HEK293 (cell line): ENCODE data around the gene SPC24.

ENCODE experiments used
- CTCF ChIA-PET: fragments of 350-600 bp; formaldehyde crosslinking; extraction: SDS; loops from one replicate; lab custom pipeline; 2021; ENCODE audit warnings: antibody characterized with exemption; lab: Yijun Ruan, JAX
- POLR2A ChIA-PET: fragments of 300-600 bp; formaldehyde crosslinking; extraction: SDS; loops from one replicate; lab custom pipeline; 2020; ENCODE audit warnings: antibody characterized with exemption, inconsistent platforms; lab: Yijun Ruan, JAX
- H3K27ac ChIP-seq: fragments of 200-500 bp; sonication (Bioruptor generic); 2 replicates; pipeline ENCODE4 v1.5.1; 2014; ENCODE audit warnings: low read depth, low read length, control low read depth, inconsistent platforms; ENCODE audit errors: extremely low read depth
- H3K36me3 ChIP-seq, 2 experiments: fragments of 200-500 bp in 1 of 2; sonication (Bioruptor generic) in 1 of 2; 1 replicate in 1 of 2; 2 replicates in 1 of 2; pipeline ENCODE4 v1.5.1; 2014 to 2017; ENCODE audit warnings: inconsistent platforms in 2 of 2, low read length in 2 of 2; ENCODE audit not compliant: control insufficient read depth in 2 of 2, insufficient read depth in 1 of 2
- H3K4me1 ChIP-seq: fragments of 200-500 bp; sonication (Bioruptor generic); 2 replicates; pipeline ENCODE4 v1.5.1; 2014; ENCODE audit warnings: mild to moderate bottlenecking, low read length, inconsistent platforms; ENCODE audit not compliant: control insufficient read depth, insufficient read depth
- H3K4me3 ChIP-seq: 2 replicates; pipeline ENCODE4 v1.5.1; 2011; ENCODE audit warnings: low read depth, mild to moderate bottlenecking, control low read depth, low read length, moderate library complexity
- H3K9me3 ChIP-seq: fragments of 200-500 bp; sonication (Bioruptor generic); 2 replicates; pipeline ENCODE4 v1.5.1; 2014; ENCODE audit warnings: low read depth, low read length, inconsistent platforms; ENCODE audit not compliant: control insufficient read depth, insufficient read depth
- ELK4 ChIP-seq: IDR thresholded peaks from 2 replicates; pipeline ENCODE4 v1.6.1; 2011; ENCODE audit warnings: mild to moderate bottlenecking, low read depth, low read length, borderline replicate concordance
- KLF16 ChIP-seq: fragments of 450-650 bp; formaldehyde crosslinking; IDR thresholded peaks from 2 replicates; pipeline ENCODE4 v1.5.1; 2017; ENCODE audit warnings: missing biosample characterization, missing genetic modification characterization
- SALL2 ChIP-seq: fragments of 450-650 bp; formaldehyde crosslinking; IDR thresholded peaks from 2 replicates; pipeline ENCODE4 v1.5.0; 2017; ENCODE audit warnings: missing biosample characterization, mild to moderate bottlenecking, missing genetic modification characterization, borderline replicate concordance
- SETDB1 ChIP-seq: IDR thresholded peaks from one replicate; pipeline ENCODE4 v1.6.1; 2017; ENCODE audit warnings: mild to moderate bottlenecking, low read length, moderate library complexity, mixed read lengths; ENCODE audit not compliant: insufficient read length
- SP2 ChIP-seq: fragments of 450-650 bp; formaldehyde crosslinking; IDR thresholded peaks from 2 replicates; pipeline ENCODE4 v1.5.1; 2016; ENCODE audit warnings: missing biosample characterization, missing genetic modification characterization
- SP7 ChIP-seq: fragments of 450-650 bp; formaldehyde crosslinking; IDR thresholded peaks from 2 replicates; pipeline ENCODE4 v1.5.1; 2016; ENCODE audit warnings: missing biosample characterization, missing genetic modification characterization
- ZNF148 ChIP-seq: fragments of 450-650 bp; formaldehyde crosslinking; IDR thresholded peaks from 2 replicates; pipeline ENCODE4 v1.5.0; 2017; ENCODE audit warnings: missing biosample characterization, missing genetic modification characterization, borderline replicate concordance
- ZNF175 ChIP-seq: fragments of 450-650 bp; formaldehyde crosslinking; IDR thresholded peaks from 2 replicates; pipeline ENCODE4 v1.5.1; 2016; ENCODE audit warnings: missing biosample characterization, missing genetic modification characterization
- ZNF248 ChIP-seq: fragments of 450-650 bp; formaldehyde crosslinking; IDR thresholded peaks from 2 replicates; pipeline ENCODE4 v1.5.1; 2017; ENCODE audit warnings: missing biosample characterization, missing genetic modification characterization
- ZNF280C ChIP-seq: fragments of 450-650 bp; formaldehyde crosslinking; IDR thresholded peaks from 2 replicates; pipeline ENCODE4 v1.5.1; 2016; ENCODE audit warnings: missing biosample characterization, missing genetic modification characterization
- ZNF280D ChIP-seq: fragments of 450-650 bp; formaldehyde crosslinking; IDR thresholded peaks from 2 replicates; pipeline ENCODE4 v1.5.1; 2016; ENCODE audit warnings: missing biosample characterization, missing genetic modification characterization
- ZNF335 ChIP-seq: fragments of 450-650 bp; formaldehyde crosslinking; conservative IDR thresholded peaks from 2 replicates; pipeline ENCODE4 v1.5.1; 2016; ENCODE audit warnings: missing biosample characterization, missing genetic modification characterization
- ZNF341 ChIP-seq: fragments of 450-650 bp; formaldehyde crosslinking; IDR thresholded peaks from 2 replicates; pipeline ENCODE4; 2016; ENCODE audit warnings: low read depth, missing biosample characterization, missing genetic modification characterization
- ZNF366 ChIP-seq: fragments of 450-650 bp; formaldehyde crosslinking; conservative IDR thresholded peaks from 2 replicates; pipeline ENCODE4 v1.5.1; 2016; ENCODE audit warnings: missing biosample characterization, missing genetic modification characterization
- ZNF433 ChIP-seq: fragments of 450-650 bp; formaldehyde crosslinking; IDR thresholded peaks from 2 replicates; pipeline ENCODE4 v1.5.1; 2016; ENCODE audit warnings: missing biosample characterization, missing genetic modification characterization, low read depth
- ZNF558 ChIP-seq: fragments of 450-650 bp; formaldehyde crosslinking; IDR thresholded peaks from 2 replicates; pipeline ENCODE4 v1.5.1; 2016; ENCODE audit warnings: missing biosample characterization, missing genetic modification characterization
- ZNF664 ChIP-seq: fragments of 450-650 bp; formaldehyde crosslinking; IDR thresholded peaks from 2 replicates; pipeline ENCODE4 v1.5.1; 2016; ENCODE audit warnings: missing biosample characterization, missing genetic modification characterization

Gene SPC24

GRCh38 chr19:11101057-11101456 is 54.5 kb downstream of the SPC24 start (continued):
- no peak for TF ChIP-seq ZNF366 (tag by site-specific recombination)
- TF ChIP-seq ZNF335 (tag by site-specific recombination) = no peak

GRCh38 chr19:11100049-11100448 is 55.5 kb downstream of the SPC24 start:
- POLR2A ChIA-PET = no interaction called here
- no peak overlapping the region for H3K27ac ChIP-seq
- no peak for TF ChIP-seq ZNF248 (tag by site-specific recombination)
- TF ChIP-seq ZNF280D (tag by site-specific recombination) = no peak
- no peak for TF ChIP-seq SP7 (tag by site-specific recombination)
- no peak for TF ChIP-seq KLF16 (tag by site-specific recombination)
- TF ChIP-seq, all 188 proteins: peak for 0
- H3K4me3 ChIP-seq = no peak overlapping the region
- H3K9me3 ChIP-seq = no peaks in the 10 kb centered on the region
- H3K4me1 ChIP-seq = no peaks in the 10 kb centered on the region
- H3K36me3 ChIP-seq = peaks cover 9 to 49% of the 10 kb centered on the region in 2 experiments; a peak in 2 of 3 replicates
- CTCF ChIA-PET = interaction anchor here (0.6 kb wide), 1 partner anchor 219 kb away, joined by 3 read pairs; no protein-coding TSS in a partner anchor

GRCh38 chr19:11098861-11099260 is 56.7 kb downstream of the SPC24 start:
- Histone ChIP-seq H3K9me3 (no peaks in the 10 kb centered on the region), H3K27ac (no peak overlapping the region), H3K4me1 (no peaks in the 10 kb centered on the region), H3K4me3 (no peak overlapping the region), H3K36me3 (peaks cover 7 to 43% of the 10 kb centered on the region in 2 experiments; a peak in 2 of 3 replicates)
- CTCF ChIA-PET = interaction anchor here (1.2 kb wide), 1 partner anchor 27 kb away, joined by 6 read pairs; no protein-coding TSS in a partner anchor
- POLR2A ChIA-PET = no interaction called here
- TF ChIP-seq ZNF664 (tag by site-specific recombination) (no peak), SETDB1 (peak; percentile 79)

- ChIA-PET CTCF (interaction anchor here (0.6 to 1.2 kb wide), 2 partner anchors 28 to 64 kb away, joined by 3 to 6 read pairs; no protein-coding TSS in a partner anchor), POLR2A (no interaction called here)
- no peak overlapping the region for H3K4me3 ChIP-seq
- H3K4me1 ChIP-seq = no peaks in the 10 kb centered on the region
- peaks cover 7 to 41% of the 10 kb centered on the region in 2 experiments; a peak in 2 of 3 replicates for H3K36me3 ChIP-seq
- H3K9me3 ChIP-seq = no peaks in the 10 kb centered on the region
- no peak overlapping the region for H3K27ac ChIP-seq
- TF ChIP-seq ZNF148 (tag by site-specific recombination) = no peak
- TF ChIP-seq ZNF280D (tag by site-specific recombination) = no peak
- no peak for TF ChIP-seq ZNF433 (tag by site-specific recombination)
- TF ChIP-seq ELK4 = no peak
- TF ChIP-seq ZNF341 = no peak
- TF ChIP-seq ZNF280C (tag by site-specific recombination) = no peak
- TF ChIP-seq SP2 (tag by site-specific recombination) = no peak
- TF ChIP-seq ZNF558 (tag by site-specific recombination) = no peak
- no peak for TF ChIP-seq ZNF175 (tag by site-specific recombination)
- no peak for TF ChIP-seq SALL2
These were observed 57.3 kb downstream of the SPC24 start for GRCh38 chr19:11098327-11098726.
